Fibroblast of the aortic adventitia (primary cell): ENCODE data around the gene DYRK1A. TPM values are rescaled to one million over a fixed set of nuclear protein-coding genes. Genes with fewer than 3 reads are reported as not detected.

Source experiments
- DNase-seq: peaks from one replicate; pipeline ENCODE4 v3.0.0-alpha.2; 2010; ENCODE audit warnings: low read depth
- H3K4me3 ChIP-seq: 2 replicates; pipeline ENCODE4 v1.5.1; 2011; ENCODE audit warnings: low read depth, mild to moderate bottlenecking, control low read depth, low read length, moderate library complexity
- CTCF ChIP-seq: IDR thresholded peaks from 2 replicates; pipeline ENCODE4 v1.5.1; 2011; ENCODE audit warnings: mild to moderate bottlenecking, low read length, control low read depth, inconsistent platforms; ENCODE audit not compliant: insufficient read depth
- total RNA-seq: library from RNA; depleted of rRNA; stranded (reverse); fragments of >200 nt; gene quantifications from 2 replicates; pipeline ENCODE4 v1.2.3, GENCODE V29; 2012; ENCODE audit warnings: low replicate concordance

DYRK1A gene
- total RNA-seq, 1 donor, result 80.2 TPM

- DNase-seq, result no peak
- H3K4me3 ChIP-seq, result no peak overlapping the region
- TF ChIP-seq CTCF, result no peak
These were observed 26.5 kb downstream of the DYRK1A start for GRCh38 chr21:37393030-37393429.

DNA sequence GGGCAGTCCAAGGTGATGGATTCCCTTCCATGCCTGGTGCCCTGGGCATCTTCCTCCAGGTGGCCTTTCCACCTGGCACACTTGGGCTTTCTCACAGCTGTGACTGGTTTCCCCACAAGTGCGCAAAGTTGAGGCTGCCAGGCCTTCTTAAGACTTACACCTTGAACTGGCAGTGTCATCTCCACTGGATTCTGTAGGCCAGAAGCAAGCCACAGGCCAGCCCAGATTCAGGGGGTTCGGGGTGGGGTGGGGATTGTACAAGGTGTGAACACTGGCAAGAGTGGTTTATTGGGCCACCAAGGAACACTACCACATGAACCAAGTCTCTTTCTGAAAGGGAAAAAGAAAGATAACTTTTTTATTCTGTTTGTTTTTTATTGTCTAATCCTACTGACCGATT is 27.2 kb downstream of the DYRK1A start:
- TF ChIP-seq CTCF, result no peak
- DNase-seq, result no peak
- no peak overlapping the region for H3K4me3 ChIP-seq

DNA sequence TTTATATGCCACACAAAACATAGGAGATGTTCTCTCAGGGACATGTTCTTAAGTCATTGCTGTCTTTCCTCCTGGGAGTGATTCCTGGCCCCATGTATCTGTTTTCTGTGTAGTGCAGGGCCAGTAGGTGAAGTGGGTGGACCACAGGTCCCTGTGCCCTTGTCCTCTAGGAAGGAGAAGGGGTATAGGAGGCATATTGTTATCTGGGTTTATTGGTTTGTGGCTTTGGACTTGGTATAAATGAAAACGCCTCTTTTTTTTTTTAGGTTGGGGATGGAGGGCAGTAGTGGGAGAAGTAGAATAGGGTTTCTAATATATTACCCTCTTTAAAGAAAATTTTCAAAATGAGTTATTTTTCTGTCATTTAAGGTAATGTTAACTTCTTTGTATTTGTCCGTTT is 29.4 kb downstream of the DYRK1A start:
- TF ChIP-seq CTCF, result no peak
- H3K4me3 ChIP-seq, result no peak overlapping the region
- DNase-seq, result no peak

DNA sequence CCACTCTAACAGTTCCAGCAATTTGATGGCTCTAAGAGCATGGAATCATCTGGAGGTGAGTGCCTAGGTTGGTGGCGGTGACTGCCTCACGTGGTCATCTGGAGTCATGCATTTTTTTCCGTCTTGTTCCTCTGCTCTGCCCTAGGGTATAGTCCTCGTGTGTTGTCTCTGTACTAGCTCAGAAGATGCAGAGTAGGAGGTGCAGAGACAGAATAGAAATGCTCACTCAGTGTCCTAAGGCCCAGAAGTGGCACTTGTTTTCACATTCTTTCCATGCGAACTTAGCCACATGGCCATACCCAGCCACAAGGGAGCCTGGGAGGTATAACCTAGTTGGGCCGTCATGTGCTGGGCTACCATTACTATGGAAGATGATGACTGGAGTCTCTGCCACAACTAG is 30.3 kb downstream of the DYRK1A start:
- no peak for DNase-seq
- TF ChIP-seq CTCF, result no peak
- no peak overlapping the region for H3K4me3 ChIP-seq

DNA sequence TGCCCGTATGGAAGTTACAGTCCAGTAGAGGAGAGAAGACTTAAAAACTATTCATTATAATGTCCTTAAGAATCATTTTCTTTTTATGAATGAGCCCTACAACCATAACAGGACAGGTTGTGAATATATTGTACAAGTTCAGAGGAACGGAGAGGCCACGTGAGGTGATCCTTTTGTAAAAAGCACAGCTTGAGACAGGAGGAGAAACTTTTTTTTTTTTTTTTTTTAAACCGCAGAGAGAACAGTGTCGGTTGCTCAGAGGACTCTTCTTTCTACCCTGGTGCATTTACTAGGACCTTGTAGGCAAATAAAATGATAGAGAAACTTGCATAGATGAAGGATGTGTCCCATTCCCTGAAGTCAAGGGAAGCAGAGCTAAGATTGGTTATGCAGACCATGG is 32.1 kb downstream of the DYRK1A start:
- no peak for DNase-seq
- no peak for TF ChIP-seq CTCF
- H3K4me3 ChIP-seq, result no peak overlapping the region

- H3K4me3 ChIP-seq, result no peak overlapping the region
- no peak for TF ChIP-seq CTCF
- no peak for DNase-seq
These were observed 35.8 kb downstream of the DYRK1A start for GRCh38 chr21:37402251-37402867.

DNA sequence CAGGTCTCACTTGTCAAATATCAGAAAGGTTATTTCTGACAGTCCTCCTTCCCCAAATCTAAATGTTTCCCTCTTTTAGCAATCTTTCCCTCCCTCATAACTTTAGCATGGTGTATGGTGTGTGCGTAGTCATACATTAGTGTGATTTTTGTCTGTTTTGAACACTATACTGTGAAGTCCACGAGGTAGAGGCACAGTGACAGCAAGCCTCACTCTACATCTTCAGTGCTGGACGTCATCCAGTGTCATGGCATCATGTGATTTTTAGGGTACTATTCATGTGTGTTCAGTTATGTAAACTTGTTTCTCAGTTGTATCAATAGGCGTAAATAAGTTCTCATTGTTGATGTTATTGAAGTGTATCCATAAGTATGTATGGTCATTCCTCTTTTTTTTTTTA is 39.1 kb downstream of the DYRK1A start:
- no peak for TF ChIP-seq CTCF
- H3K4me3 ChIP-seq, result no peak overlapping the region
- DNase-seq, result no peak
